SU-DHL-6 (cell line): Measurements from ENCODE around the gene LAMTOR5.

Experiments used
- H2AFZ ChIP-seq: fragments of 200-600 bp; sonication (generic); 2 replicates; pipeline ENCODE4 v1.6.1; 2014; ENCODE audit warnings: low read depth, mild to moderate bottlenecking, moderate library complexity, mixed read lengths, antibody characterized with exemption, low read length; ENCODE audit not compliant: severe bottlenecking
- H3F3A ChIP-seq: fragments of 200-600 bp; shearing (Covaris generic); 2 replicates; pipeline ENCODE4 v1.6.0; 2016; ENCODE audit warnings: antibody characterized with exemption, mild to moderate bottlenecking; ENCODE audit not compliant: insufficient read depth
- H3K27ac ChIP-seq: fragments of 200-600 bp; sonication (generic); 2 replicates; pipeline ENCODE4 v1.5.1; 2016; ENCODE audit warnings: low read depth, mild to moderate bottlenecking, low read length, moderate library complexity, mixed read lengths
- H3K27me3 ChIP-seq: fragments of 200-600 bp; sonication (generic), shearing (Covaris generic); 2 replicates; pipeline ENCODE4 v1.6.0; 2014; ENCODE audit warnings: mild to moderate bottlenecking, low read length
- H3K36me3 ChIP-seq: fragments of 200-600 bp; sonication (generic); 2 replicates; pipeline ENCODE4 v1.6.1; 2014; ENCODE audit warnings: mild to moderate bottlenecking, low read length, mixed read lengths
- H3K4me2 ChIP-seq: fragments of 300-600, 200-600 bp; shearing (Covaris generic), sonication (generic); 2 replicates; pipeline ENCODE4 v1.6.0; 2014; ENCODE audit warnings: low read length, low read depth, mild to moderate bottlenecking; ENCODE audit not compliant: poor library complexity, severe bottlenecking
- H3K4me3 ChIP-seq: fragments of 200-600 bp; sonication (generic); 2 replicates; pipeline ENCODE4 v1.5.1; 2014; ENCODE audit warnings: antibody characterized with exemption, low read length, mild to moderate bottlenecking, mixed read lengths; ENCODE audit not compliant: insufficient read depth, poor library complexity, severe bottlenecking
- H3K79me2 ChIP-seq: fragments of 200-600 bp; sonication (generic); 2 replicates; pipeline ENCODE4 v1.6.1; 2014; ENCODE audit warnings: mild to moderate bottlenecking, low read length, moderate library complexity; ENCODE audit not compliant: insufficient read depth
- H3K9ac ChIP-seq: fragments of 200-600 bp; sonication (generic); 2 replicates; pipeline ENCODE4 v1.7.0; 2014; ENCODE audit warnings: mild to moderate bottlenecking, low read length
- H3K9me2 ChIP-seq: fragments of 200-600 bp; sonication (generic); replicated peaks from 2 replicates; pipeline ENCODE4 v1.6.1; 2014; ENCODE audit warnings: low read length; ENCODE audit not compliant: insufficient read depth
- H3K9me3 ChIP-seq: fragments of 200-600 bp; sonication (generic); 2 replicates; pipeline ENCODE4 v1.6.1; 2014; ENCODE audit warnings: low read length, mixed read lengths; ENCODE audit not compliant: insufficient read depth
- H4K20me1 ChIP-seq: fragments of 200-600 bp; sonication (generic); 2 replicates; pipeline ENCODE4 v1.6.1; 2014; ENCODE audit warnings: low read depth, mild to moderate bottlenecking, antibody characterized with exemption, low read length, moderate library complexity, mixed read lengths
- CTCF ChIP-seq: fragments of 200-600 bp; sonication (generic); IDR thresholded peaks from one replicate; pipeline ENCODE4 v1.5.1; 2017; ENCODE audit warnings: antibody characterized with exemption, mild to moderate bottlenecking, low read length, moderate library complexity; ENCODE audit not compliant: insufficient read depth, poor library complexity, severe bottlenecking
- EZH2phosphoT487 ChIP-seq: fragments of 200-600 bp; sonication (generic), shearing (Covaris generic); conservative IDR thresholded peaks from 2 replicates; pipeline ENCODE4 v1.6.1; 2018; ENCODE audit warnings: mild to moderate bottlenecking, antibody characterized with exemption, low read length, moderate library complexity, mixed read lengths

The LAMTOR5 gene

GRCh38 chr1:110426854-110427253, 19.4 kb upstream of the LAMTOR5 start:
- no peak overlapping the region for H3K4me2 ChIP-seq
- H3K27ac ChIP-seq: no peak overlapping the region
- H4K20me1 ChIP-seq: no peaks in the 10 kb centered on the region
- H3F3A ChIP-seq: no peaks in the 10 kb centered on the region
- H2AFZ ChIP-seq: no peak overlapping the region
- H3K9me2 ChIP-seq: no peaks in the 10 kb centered on the region
- no peaks in the 10 kb centered on the region for H3K36me3 ChIP-seq
- TF ChIP-seq CTCF (no peak), EZH2phosphoT487 (no peak)
- no peaks in the 10 kb centered on the region for H3K79me2 ChIP-seq
- H3K4me3 ChIP-seq: no peak overlapping the region
- no peaks in the 10 kb centered on the region for H3K27me3 ChIP-seq
- no peak overlapping the region for H3K9ac ChIP-seq
- H3K9me3 ChIP-seq: no peaks in the 10 kb centered on the region

- Histone ChIP-seq H3K79me2 (no peaks in the 10 kb centered on the region), H3F3A (no peaks in the 10 kb centered on the region), H3K4me2 (no peak overlapping the region), H4K20me1 (no peaks in the 10 kb centered on the region), H2AFZ (no peak overlapping the region), H3K36me3 (no peaks in the 10 kb centered on the region), H3K4me3 (no peak overlapping the region), H3K27me3 (no peaks in the 10 kb centered on the region), H3K9me2 (no peaks in the 10 kb centered on the region), H3K27ac (no peak overlapping the region), H3K9me3 (0 out of 2 replicates have a peak, but pooled peaks cover 4% of the 10 kb centered on the region), H3K9ac (no peak overlapping the region)
- no peak for TF ChIP-seq EZH2phosphoT487
- TF ChIP-seq CTCF: no peak
Observed at GRCh38 chr1:110425612-110426152, 18.2 kb upstream of the LAMTOR5 start.

GRCh38 chr1:110424699-110425611, 17.5 kb upstream of the LAMTOR5 start:
- Histone ChIP-seq H3K4me3 (no peak overlapping the region), H4K20me1 (no peaks in the 10 kb centered on the region), H3K27me3 (no peaks in the 10 kb centered on the region), H3K9me3 (0 out of 2 replicates have a peak, but pooled peaks cover 4% of the 10 kb centered on the region), H2AFZ (no peak overlapping the region), H3K4me2 (no peak overlapping the region), H3K79me2 (no peaks in the 10 kb centered on the region), H3K36me3 (no peaks in the 10 kb centered on the region), H3K9ac (no peak overlapping the region), H3K27ac (no peak overlapping the region), H3F3A (no peaks in the 10 kb centered on the region), H3K9me2 (no peaks in the 10 kb centered on the region)
- TF ChIP-seq CTCF (no peak), EZH2phosphoT487 (no peak)
